Neuronal stem cell (in vitro differentiated cells): ENCODE results near the gene FKTN.
A peak's percentile ranks its signal among the peaks of the same experiment; 100 is the strongest.
"Not testable (repeated sequence)": the region's sequence is repeated elsewhere in the genome, so short reads cannot be mapped to it uniquely, and the experiment has no call there.

Experiments used
- DNase-seq: peaks from one replicate; pipeline ENCODE4 v3.0.0-alpha.2; 2013; ENCODE audit warnings: low spot score
- H2AFZ ChIP-seq: one replicate; pipeline ENCODE4 v1.6.1; 2013; ENCODE audit warnings: mild to moderate bottlenecking, low read length, inconsistent platforms
- H2AK5ac ChIP-seq: 2 replicates; pipeline ENCODE4 v1.6.1; 2013; ENCODE audit warnings: low read depth, mild to moderate bottlenecking, inconsistent platforms, low read length, moderate library complexity, mixed read lengths
- H2BK120ac ChIP-seq: 2 replicates; pipeline ENCODE4 v1.6.1; 2013; ENCODE audit warnings: low read depth, mild to moderate bottlenecking, inconsistent platforms, low read length, moderate library complexity, mixed read lengths
- H2BK12ac ChIP-seq: one replicate; pipeline ENCODE4 v1.6.1; 2013; ENCODE audit warnings: low read length, inconsistent platforms
- H2BK15ac ChIP-seq: 2 replicates; pipeline ENCODE4 v1.6.1; 2013; ENCODE audit warnings: mild to moderate bottlenecking, low read length, inconsistent platforms, mixed read lengths
- H2BK5ac ChIP-seq: one replicate; pipeline ENCODE4 v1.6.1; 2013; ENCODE audit warnings: inconsistent platforms, mild to moderate bottlenecking, low read length, moderate library complexity
- H3K14ac ChIP-seq: one replicate; pipeline ENCODE4 v1.6.1; 2013; ENCODE audit warnings: low read length, inconsistent platforms
- H3K18ac ChIP-seq: 2 replicates; pipeline ENCODE4 v1.6.1; 2013; ENCODE audit warnings: low read length, inconsistent platforms
- H3K23ac ChIP-seq: 2 replicates; pipeline ENCODE4 v1.6.1; 2013; ENCODE audit warnings: low read depth, mild to moderate bottlenecking, mixed read lengths, low read length, inconsistent platforms; ENCODE audit not compliant: poor library complexity
- H3K27ac ChIP-seq: replicated peaks from 3 replicates; pipeline ENCODE4 v1.5.1; 2013; ENCODE audit warnings: low read length, inconsistent platforms
- H3K27me3 ChIP-seq, 3 experiments: 2 replicates each; pipeline ENCODE4 v1.6.1; 2013; ENCODE audit warnings: low read length in 3 of 3, mild to moderate bottlenecking in 2 of 3, inconsistent platforms in 1 of 3, low read depth in 1 of 3, mixed read lengths in 1 of 3, moderate library complexity in 1 of 3; ENCODE audit not compliant: control insufficient read depth in 3 of 3, insufficient read depth in 3 of 3
- H3K36me3 ChIP-seq, 2 donors: replicated peaks in 1 of 2; 2 replicates each; pipeline ENCODE4 v1.6.1; 2013; ENCODE audit warnings: low read length in 2 of 2; ENCODE audit not compliant: control insufficient read depth in 2 of 2, insufficient read depth in 2 of 2
- H3K4ac ChIP-seq: 2 replicates; pipeline ENCODE4 v1.6.1; 2013; ENCODE audit warnings: inconsistent platforms, mild to moderate bottlenecking, low read length, moderate library complexity
- H3K4me1 ChIP-seq, 2 donors: 1 replicate in 1 of 2; 2 replicates in 1 of 2; pipeline ENCODE4 v1.6.1; 2013; ENCODE audit warnings: low read length in 2 of 2, low read depth in 1 of 2; ENCODE audit not compliant: control insufficient read depth in 2 of 2, insufficient read depth in 1 of 2
- H3K4me2 ChIP-seq: one replicate; pipeline ENCODE4 v1.6.1; 2013; ENCODE audit warnings: mild to moderate bottlenecking, low read length, inconsistent platforms; ENCODE audit not compliant: insufficient read depth, poor library complexity, severe bottlenecking
- H3K4me3 ChIP-seq, 2 donors: 2 replicates each; pipeline ENCODE4 v1.5.1; 2013; ENCODE audit warnings: low read length in 2 of 2, mild to moderate bottlenecking in 2 of 2, inconsistent platforms in 1 of 2, moderate library complexity in 1 of 2
- H3K79me1 ChIP-seq: one replicate; pipeline ENCODE4 v1.6.1; 2013; ENCODE audit warnings: low read depth, mild to moderate bottlenecking, inconsistent platforms, low read length, moderate library complexity
- H3K9ac ChIP-seq: one replicate; pipeline ENCODE4 v1.6.1; 2013; ENCODE audit warnings: mild to moderate bottlenecking, low read depth, low read length, inconsistent platforms; ENCODE audit not compliant: poor library complexity
- H3K9me3 ChIP-seq, 2 donors: replicated peaks in 1 of 2; 2 replicates each; pipeline versions ENCODE3 to v1.6.1; 2013; ENCODE audit warnings: low read length in 2 of 2, mild to moderate bottlenecking in 2 of 2, inconsistent platforms in 1 of 2, low read depth in 1 of 2, mixed read lengths in 1 of 2, moderate library complexity in 1 of 2; ENCODE audit not compliant: control insufficient read depth in 2 of 2, insufficient read depth in 1 of 2
- H4K8ac ChIP-seq: one replicate; pipeline ENCODE4 v1.6.1; 2013; ENCODE audit warnings: low read depth, mild to moderate bottlenecking, inconsistent platforms, low read length, moderate library complexity
- H4K91ac ChIP-seq: one replicate; pipeline ENCODE4 v1.6.1; 2013; ENCODE audit warnings: low read length, low read depth, mild to moderate bottlenecking, inconsistent platforms; ENCODE audit not compliant: poor library complexity
- WGBS, 2 donors: extraction: QIAGEN DNeasy Blood & Tissue Kit; methylation state at CpG; one replicate each; pipeline ENCODE4 v1.1.7; 2013; ENCODE audit warnings: missing lambda C conversion rate in 2 of 2, mixed read lengths in 1 of 2; ENCODE audit not compliant: insufficient read length in 2 of 2, insufficient replicate concordance in 1 of 2; ENCODE audit errors: extremely low coverage in 2 of 2; 5-methylcytosine and 5-hydroxymethylcytosine counted together

The FKTN gene

DNA sequence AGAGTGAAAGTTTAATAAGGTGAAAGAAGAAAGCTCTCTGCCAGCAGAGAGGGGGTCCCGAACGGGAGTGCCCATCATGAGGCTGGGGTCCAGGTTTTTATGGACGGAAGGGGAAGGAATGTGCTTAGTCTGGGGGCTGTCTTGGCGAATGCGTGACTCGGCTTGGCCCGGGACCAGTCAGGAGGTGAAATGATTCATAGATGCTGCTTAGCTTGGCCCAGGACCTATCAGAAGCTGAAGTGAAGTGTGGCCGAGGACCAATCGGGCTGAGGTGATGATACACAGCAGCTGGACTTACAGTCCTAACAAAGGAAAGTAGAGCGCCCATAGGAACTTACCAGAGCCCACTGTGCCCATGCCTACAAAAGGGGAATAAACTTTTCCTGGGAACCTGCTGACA, 3.9 kb upstream of the FKTN start:
- H4K91ac ChIP-seq, result no peak overlapping the region
- H3K9ac ChIP-seq, result no peak overlapping the region
- H3K18ac ChIP-seq, result no peak overlapping the region
- no peaks in the 10 kb centered on the region for H3K27me3 ChIP-seq
- H3K36me3 ChIP-seq, result peaks cover 0 to 11% of the 10 kb centered on the region in 2 donors
- H2AK5ac ChIP-seq, result no peak overlapping the region
- H2BK120ac ChIP-seq, result no peak overlapping the region
- H4K8ac ChIP-seq, result no peak overlapping the region
- no peak overlapping the region for H2AFZ ChIP-seq
- H3K4me2 ChIP-seq, result no peak overlapping the region
- H3K9me3 ChIP-seq, result no peaks in the 10 kb centered on the region
- H3K14ac ChIP-seq, result no peak overlapping the region
- no peak overlapping the region for H2BK12ac ChIP-seq
- no peak overlapping the region for H3K27ac ChIP-seq
- no peaks in the 10 kb centered on the region for H3K4me1 ChIP-seq
- no peaks in the 10 kb centered on the region for H3K79me1 ChIP-seq
- no peak overlapping the region for H3K4ac ChIP-seq
- H3K4me3 ChIP-seq, result no peak overlapping the region
- H2BK5ac ChIP-seq, result no peak overlapping the region
- H2BK15ac ChIP-seq, result no peak overlapping the region
- no CpG with 5 or more reads among the region's 10 CpGs for WGBS, 2 donors
- DNase-seq, result no peak
- H3K23ac ChIP-seq, result no peak overlapping the region

DNA sequence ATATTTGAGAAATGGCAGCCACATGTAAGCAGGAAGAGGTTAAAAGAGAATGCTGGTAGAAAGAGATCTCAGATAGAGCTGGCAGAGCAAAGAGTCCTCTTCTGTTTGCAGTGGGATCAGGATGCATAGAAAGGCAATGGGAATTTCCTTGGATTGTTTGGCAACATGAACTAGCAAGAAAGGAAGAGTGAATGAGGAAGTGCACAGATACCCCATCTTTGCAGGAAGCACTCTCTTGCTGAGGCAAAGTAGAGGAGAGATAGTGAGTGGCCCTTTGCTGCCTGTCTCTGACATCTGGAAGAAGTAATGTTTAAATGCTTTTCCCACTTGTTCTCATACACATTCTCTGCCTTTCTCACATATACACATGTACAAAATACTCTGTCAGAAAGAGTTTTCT, 14.5 kb downstream of the FKTN start:
- Histone ChIP-seq H3K36me3 (peaks cover 2 to 18% of the 10 kb centered on the region in 2 donors), H3K27ac (no peak overlapping the region), H2BK120ac (no peak overlapping the region), H2BK5ac (no peak overlapping the region), H3K9ac (no peak overlapping the region), H3K14ac (no peak overlapping the region), H3K4me2 (no peak overlapping the region), H2AFZ (no peak overlapping the region), H3K4me3 (no peak overlapping the region), H3K18ac (no peak overlapping the region), H4K8ac (no peak overlapping the region), H3K4ac (no peak overlapping the region), H4K91ac (no peak overlapping the region), H3K23ac (no peak overlapping the region), H3K4me1 (no peaks in the 10 kb centered on the region), H2AK5ac (no peak overlapping the region), H3K27me3 (no peaks in the 10 kb centered on the region), H2BK12ac (no peak overlapping the region), H2BK15ac (no peak overlapping the region), H3K9me3 (peaks cover 0 to 10% of the 10 kb centered on the region in 2 donors), H3K79me1 (no peaks in the 10 kb centered on the region)
- DNase-seq, result no peak

DNA sequence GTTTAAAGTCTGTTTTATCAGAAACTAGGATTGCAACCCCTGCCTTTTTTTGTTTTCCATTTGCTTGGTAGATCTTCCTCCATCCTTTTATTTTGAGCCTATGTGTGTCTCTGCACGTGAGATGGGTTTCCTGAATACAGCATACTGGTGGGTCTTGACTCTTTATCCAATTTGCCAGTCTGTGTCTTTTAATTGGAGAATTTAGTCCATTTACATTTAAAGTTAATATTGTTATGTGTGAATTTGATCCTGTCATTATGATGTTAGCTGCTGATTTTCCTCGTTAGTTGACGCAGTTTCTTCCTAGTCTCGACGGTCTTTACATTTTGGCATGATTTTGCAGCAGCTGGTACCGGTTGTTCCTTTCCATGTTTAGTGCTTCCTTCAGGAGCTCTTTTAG, 22.0 kb downstream of the FKTN start:
- not testable (repeated sequence) for H3K36me3 ChIP-seq, H2AK5ac ChIP-seq, DNase-seq, H3K27ac ChIP-seq, H3K4me1 ChIP-seq, H2AFZ ChIP-seq, H2BK15ac ChIP-seq, H3K18ac ChIP-seq, H3K4me2 ChIP-seq, H2BK5ac ChIP-seq, H2BK12ac ChIP-seq, H2BK120ac ChIP-seq, H3K23ac ChIP-seq, H3K4ac ChIP-seq, H3K9me3 ChIP-seq, H3K9ac ChIP-seq, H3K14ac ChIP-seq, H3K27me3 ChIP-seq, H4K91ac ChIP-seq, H4K8ac ChIP-seq, H3K79me1 ChIP-seq, H3K4me3 ChIP-seq
- WGBS, 2 donors, result no CpG with 5 or more reads among the region's 6 CpGs

DNA sequence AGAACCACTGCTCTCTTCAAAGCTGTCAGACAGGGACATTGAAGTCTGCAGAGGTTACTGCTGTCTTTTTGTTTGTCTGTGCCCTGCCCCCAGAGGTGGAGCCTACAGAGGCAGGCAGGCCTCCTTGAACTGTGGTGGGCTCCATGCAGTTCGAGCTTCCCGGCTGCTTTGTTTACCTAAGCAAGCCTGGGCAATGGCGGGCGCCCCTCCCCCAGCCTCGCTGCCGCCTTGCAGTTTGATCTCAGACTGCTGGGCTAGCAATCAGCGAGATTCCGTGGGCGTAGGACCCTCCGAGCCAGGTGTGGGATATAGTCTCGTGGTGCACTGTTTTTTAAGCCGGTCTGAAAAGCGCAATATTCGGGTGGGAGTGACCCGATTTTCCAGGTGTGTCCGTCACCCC, 23.6 kb downstream of the FKTN start:
- not testable (repeated sequence) for H3K9me3 ChIP-seq, H2BK5ac ChIP-seq, H2BK120ac ChIP-seq, H4K8ac ChIP-seq, H3K4ac ChIP-seq, H3K18ac ChIP-seq, H3K4me3 ChIP-seq, H3K79me1 ChIP-seq, DNase-seq, H3K4me1 ChIP-seq, H3K36me3 ChIP-seq, H4K91ac ChIP-seq, H2AK5ac ChIP-seq, H3K23ac ChIP-seq, H3K4me2 ChIP-seq, H2BK12ac ChIP-seq, H3K9ac ChIP-seq, H2BK15ac ChIP-seq, H3K27me3 ChIP-seq, H3K27ac ChIP-seq
- Histone ChIP-seq H3K14ac (peak overlapping the region; percentile 38), H2AFZ (peak overlapping the region; percentile 61)
- no CpG with 5 or more reads among the region's 16 CpGs for WGBS, 2 donors
